MM.1S (cell line): Measurements from ENCODE around the gene CHRNA1.

Experiments
- EZH2 ChIP-seq: fragments of 300-600 bp; sonication (generic); optimal IDR thresholded peaks from 2 replicates; pipeline ENCODE3; 2017; ENCODE audit warnings: low read depth, mild to moderate bottlenecking, antibody characterized with exemption, low read length, mixed read lengths
- EZH2phosphoT487 ChIP-seq: fragments of 300-600 bp; sonication (generic); IDR thresholded peaks from 2 replicates; pipeline ENCODE4 v1.6.1; 2018; ENCODE audit warnings: antibody characterized with exemption, low read length

GRCh38 chr2:174717273-174717672, 47.0 kb downstream of the CHRNA1 start:
- no peak for TF ChIP-seq EZH2
- TF ChIP-seq EZH2phosphoT487 = no peak
